ENCODE results near the gene LCP2.

DNA sequence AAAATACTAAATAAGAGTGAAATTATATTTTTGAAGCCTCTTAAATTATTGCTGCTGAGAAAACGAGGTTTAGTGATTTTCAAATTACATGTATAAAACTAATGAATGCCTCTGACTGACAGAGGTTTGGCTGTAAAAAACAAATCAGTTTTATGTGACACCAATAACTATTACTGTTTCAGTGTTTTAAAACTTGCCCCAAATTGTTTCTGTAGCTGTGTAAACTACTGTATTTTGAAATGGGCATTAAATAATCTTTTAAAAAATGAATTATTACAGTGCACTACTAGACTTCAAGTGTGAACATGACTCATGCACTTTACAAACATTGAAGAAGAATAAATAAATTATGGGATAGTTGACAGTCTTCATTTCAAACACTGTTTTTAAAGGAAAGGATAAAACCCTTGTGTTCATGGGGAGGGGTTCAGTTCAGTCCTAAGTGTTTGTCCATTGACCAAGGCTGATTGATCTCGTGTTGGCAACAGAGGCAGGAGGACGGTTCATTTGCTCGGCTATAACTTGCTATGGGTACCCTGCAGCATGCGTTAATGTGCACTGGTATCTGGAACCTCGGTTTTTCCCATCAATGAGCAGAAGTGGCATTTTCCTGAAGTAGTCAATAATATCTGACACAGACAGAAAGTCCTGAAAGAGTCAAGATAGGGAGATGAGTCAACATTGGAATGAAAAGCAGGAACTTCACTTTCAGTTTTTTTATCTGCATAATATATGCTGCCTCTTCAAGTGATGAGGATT is 49.2 kb downstream of the LCP2 start:
- no peak for TF ChIP-seq POLR2A (IDR thresholded peaks at IDR 0.05; ENCODE audit: low read depth, low read length)
- TF ChIP-seq ZNF274 (IDR thresholded peaks at IDR 0.05; ENCODE audit: insufficient read depth, insufficient read length): no peak
- no peak for TF ChIP-seq ATF2 (IDR thresholded peaks at IDR 0.05; ENCODE audit: low read length)
- TF ChIP-seq TCF7 (IDR thresholded peaks at IDR 0.05; ENCODE audit: borderline replicate concordance): no peak
- no peak for TF ChIP-seq REST (IDR thresholded peaks at IDR 0.05; ENCODE audit: low read depth, low read length)
- TF ChIP-seq CHD2 (IDR thresholded peaks at IDR 0.05; ENCODE audit: borderline replicate concordance, low read depth, low read length): no peak
- TF ChIP-seq EZH2 (IDR thresholded peaks at IDR 0.05; ENCODE audit: borderline replicate concordance, control insufficient read depth, low read depth, low read length): no peak
- TF ChIP-seq EED (IDR thresholded peaks at IDR 0.05; ENCODE audit: low read depth): no peak
- TF ChIP-seq EGR1 (IDR thresholded peaks at IDR 0.05; ENCODE audit: borderline replicate concordance in 1 of 2, low read depth in 2 of 2, low read length in 2 of 2): no peak
- TF ChIP-seq, protein P1, sequence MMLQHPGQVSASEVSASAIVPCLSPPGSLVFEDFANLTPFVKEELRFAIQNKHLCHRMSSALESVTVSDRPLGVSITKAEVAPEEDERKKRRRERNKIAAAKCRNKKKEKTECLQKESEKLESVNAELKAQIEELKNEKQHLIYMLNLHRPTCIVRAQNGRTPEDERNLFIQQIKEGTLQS (IDR thresholded peaks at IDR 0.05; ENCODE audit: borderline replicate concordance, extremely low read depth, low read depth, low read length): no peak
- no peak for TF ChIP-seq TAF1 (IDR thresholded peaks at IDR 0.05; ENCODE audit: borderline replicate concordance, low read depth, low read length)
